Measurements from ENCODE around the gene TRPV4.

- TF ChIP-seq EZH2 (IDR thresholded peaks at IDR 0.05; ENCODE audit: borderline replicate concordance, insufficient read depth, low read length, poor library complexity, severe bottlenecking) (no peak), RAD21 (conservative IDR thresholded peaks at IDR 0.05) (no peak), SMC3 (conservative IDR thresholded peaks at IDR 0.05; ENCODE audit: poor library complexity) (no peak), CTCF (IDR thresholded peaks at IDR 0.05; ENCODE audit: poor library complexity, severe bottlenecking) (no peak), MXI1 (conservative IDR thresholded peaks at IDR 0.05; ENCODE audit: poor library complexity, severe bottlenecking) (no peak)
Measured at GRCh38 chr12:109847142-109847735, 14.0 kb upstream of the TRPV4 start.
